ENCODE results near the gene CELF4.

The CELF4 gene

GRCh38 chr18:37414816-37415215 is 150.8 kb downstream of the CELF4 start:
- no peak for DNase-seq (ENCODE audit: low read depth)

DNA sequence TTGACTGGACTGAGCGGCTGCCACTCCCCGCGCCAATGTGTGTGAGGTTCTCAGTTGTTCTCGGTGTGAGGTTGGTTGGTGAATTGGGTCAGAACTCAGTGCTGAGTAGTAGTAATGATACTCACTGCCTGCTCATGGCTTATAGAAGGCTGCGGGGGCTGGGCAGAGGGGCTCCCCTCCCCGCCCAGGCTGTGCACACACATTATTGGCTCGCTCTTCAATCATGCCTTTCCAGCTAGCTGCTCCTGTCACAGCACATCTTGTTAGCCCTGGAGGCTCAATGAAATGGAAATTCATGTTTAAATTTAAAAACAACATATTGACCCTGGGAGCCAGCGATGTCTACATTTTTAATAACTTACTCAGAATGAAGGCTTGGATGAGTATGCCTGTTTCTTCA is 152.8 kb downstream of the CELF4 start:
- DNase-seq (ENCODE audit: low read depth) = no peak

GRCh38 chr18:37412333-37412732 is 153.3 kb downstream of the CELF4 start:
- DNase-seq (ENCODE audit: low read depth) = no peak

DNA sequence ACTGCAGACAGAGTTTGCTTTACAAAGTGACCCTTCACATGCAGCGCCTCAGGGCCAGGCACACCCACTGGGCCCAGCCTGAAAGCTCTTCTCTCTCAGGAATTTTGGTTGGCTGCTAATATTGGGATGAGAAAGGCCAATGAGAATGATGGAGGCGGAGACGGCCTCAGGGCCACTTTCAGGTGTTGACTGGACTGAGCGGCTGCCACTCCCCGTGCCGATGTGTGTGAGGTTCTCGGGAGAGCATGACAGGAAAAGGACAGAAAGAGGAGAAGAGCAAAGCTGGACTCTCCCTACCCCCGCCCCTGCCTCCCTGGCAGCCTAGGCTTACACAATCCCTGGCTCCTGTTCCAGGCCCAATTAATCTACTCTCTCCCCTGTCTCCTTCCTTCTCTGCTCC is 155.7 kb downstream of the CELF4 start:
- no peak for DNase-seq (ENCODE audit: low read depth)

DNA sequence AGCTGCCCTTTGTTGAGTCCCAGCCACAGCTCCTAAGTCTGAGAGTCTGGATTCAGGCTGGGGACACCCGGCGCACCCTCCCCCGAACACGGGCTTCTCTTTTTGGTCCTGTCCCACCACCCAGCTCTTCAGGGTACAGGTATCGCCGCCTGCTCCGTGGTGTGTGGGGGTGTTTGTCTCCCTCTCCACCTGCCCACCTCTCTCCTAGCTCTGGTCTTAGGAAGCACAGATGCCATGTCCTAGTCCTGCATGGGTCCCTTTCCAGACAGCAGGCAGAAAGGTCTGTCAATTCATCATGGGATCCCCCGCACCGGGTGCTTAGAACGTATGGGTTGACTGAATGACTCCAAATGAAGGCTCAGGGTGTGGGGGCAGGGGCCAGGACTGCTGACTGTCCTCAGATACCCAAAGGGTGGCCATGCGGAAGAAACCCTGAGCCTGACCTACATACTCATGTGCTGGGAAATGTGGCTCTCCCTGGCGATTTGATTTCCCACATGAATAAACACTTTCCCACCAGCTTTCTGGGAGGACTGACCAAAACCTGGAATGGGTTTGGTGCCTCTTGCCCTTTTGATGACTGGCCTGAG is 156.8 kb downstream of the CELF4 start:
- no peak for DNase-seq (ENCODE audit: low read depth)

- no peak for DNase-seq (ENCODE audit: low read depth)
Observed at GRCh38 chr18:37407571-37407970, 158.0 kb downstream of the CELF4 start.

GRCh38 chr18:37405772-37406171 is 159.8 kb downstream of the CELF4 start:
- DNase-seq (ENCODE audit: low read depth) = no peak

DNA sequence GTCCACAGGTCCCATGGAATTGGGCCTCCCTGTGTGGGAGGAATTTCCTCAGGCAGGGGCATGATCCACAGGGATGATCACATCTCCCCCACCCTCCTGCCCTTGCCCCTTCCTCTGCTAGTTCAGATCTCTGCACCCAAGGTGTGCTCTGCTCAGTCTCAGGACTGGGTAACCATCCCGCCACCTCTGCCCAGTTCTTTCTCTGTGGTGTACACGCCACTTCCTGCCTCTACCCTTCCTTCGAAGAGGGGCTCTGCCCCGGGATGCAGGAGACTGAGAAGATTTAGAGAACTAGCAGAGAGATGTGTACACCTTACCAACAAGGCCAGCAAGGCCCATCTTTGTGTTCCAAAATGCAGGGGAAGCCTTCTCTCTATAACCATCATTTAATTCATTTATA is 160.4 kb downstream of the CELF4 start:
- DNase-seq (ENCODE audit: low read depth) = no peak

GRCh38 chr18:37403788-37404187 is 161.8 kb downstream of the CELF4 start:
- no peak for DNase-seq (ENCODE audit: low read depth)

- no peak for DNase-seq (ENCODE audit: low read depth)
Observed at GRCh38 chr18:37403100-37403781, 162.4 kb downstream of the CELF4 start.

- no peak for DNase-seq (ENCODE audit: low read depth)
Observed at GRCh38 chr18:37402735-37403099, 162.9 kb downstream of the CELF4 start.

GRCh38 chr18:37400802-37401201 is 164.8 kb downstream of the CELF4 start:
- no peak for DNase-seq (ENCODE audit: low read depth)

- DNase-seq (ENCODE audit: low read depth) = no peak
Observed at GRCh38 chr18:37398248-37398920, 167.2 kb downstream of the CELF4 start.

DNA sequence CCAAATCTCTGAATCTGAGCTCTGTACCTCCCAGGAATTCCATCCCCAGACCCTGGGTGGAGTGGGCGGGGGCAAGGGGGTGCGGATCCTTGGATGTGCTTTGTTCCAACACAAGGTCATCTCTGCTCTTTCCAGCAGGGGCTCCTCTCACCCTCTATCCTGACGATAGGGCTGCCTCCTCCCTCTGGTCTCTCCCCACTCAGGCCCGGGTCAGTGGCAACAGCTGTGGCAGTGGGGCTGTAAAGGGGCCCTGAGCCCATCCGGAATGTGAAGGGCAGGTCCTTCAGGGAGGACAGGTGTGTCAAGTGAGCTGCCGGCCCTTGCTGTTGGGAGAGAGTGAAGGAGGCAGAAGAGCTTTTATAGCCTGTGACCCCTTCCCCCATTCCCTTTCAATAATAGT is 167.8 kb downstream of the CELF4 start:
- no peak for DNase-seq (ENCODE audit: low read depth)

DNA sequence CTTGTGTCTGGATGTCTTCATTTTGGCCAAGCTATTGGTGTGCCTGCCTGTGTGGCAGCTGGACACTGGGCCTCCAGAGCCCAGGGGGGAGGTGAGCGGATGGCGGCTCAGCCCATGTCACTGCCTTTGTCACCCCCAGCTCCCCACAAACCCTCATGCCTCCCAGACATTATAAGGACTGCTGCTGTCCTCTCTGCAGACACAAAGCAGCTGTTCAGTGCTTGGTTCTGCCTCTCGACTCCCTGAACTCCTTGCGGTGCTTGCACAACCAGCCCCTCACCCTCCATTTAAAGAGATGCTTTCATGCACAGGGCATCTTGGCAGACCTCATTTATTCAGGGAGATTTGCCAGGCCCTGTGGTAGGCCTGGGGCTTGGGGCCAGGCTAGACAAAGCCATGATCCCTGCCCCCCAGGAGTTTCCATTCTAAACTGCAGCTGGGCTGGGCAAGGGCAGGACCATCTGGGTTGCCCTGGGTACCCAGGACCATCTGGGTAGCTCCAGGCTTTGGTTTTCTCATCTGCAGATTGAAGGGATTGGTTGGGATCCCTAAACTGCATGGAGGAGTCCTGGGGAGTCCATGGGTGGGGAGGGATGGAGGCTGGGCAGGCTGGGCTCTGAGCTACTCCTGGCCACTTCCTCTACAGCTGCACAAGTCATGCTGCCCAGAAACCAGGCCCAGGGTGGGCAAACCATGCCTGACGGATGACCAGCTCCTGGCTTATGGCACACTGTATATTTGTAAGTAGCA is 168.5 kb downstream of the CELF4 start:
- DNase-seq (ENCODE audit: low read depth) = no peak

- no peak for DNase-seq (ENCODE audit: low read depth)
Observed at GRCh38 chr18:37395631-37396030, 170.0 kb downstream of the CELF4 start.

DNA sequence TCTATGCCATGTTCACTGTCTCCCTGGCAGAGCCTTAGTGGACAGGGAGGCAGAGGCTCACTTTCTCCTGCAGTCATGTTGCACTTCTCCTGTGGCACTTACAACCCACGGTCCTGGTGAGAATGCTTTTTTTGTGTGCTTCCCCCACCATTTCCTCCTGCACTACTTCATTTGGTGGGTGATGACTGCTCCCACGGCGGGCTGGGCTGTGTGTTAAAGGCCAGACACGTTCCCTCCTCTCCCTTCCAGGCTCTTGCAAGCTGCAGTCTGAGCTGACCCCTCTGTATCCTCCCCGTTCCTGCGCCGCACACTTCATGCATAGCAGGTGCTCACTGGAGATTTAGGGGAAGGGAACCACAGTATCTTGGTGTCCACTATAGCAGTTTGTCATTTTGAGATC is 170.5 kb downstream of the CELF4 start:
- DNase-seq (ENCODE audit: low read depth) = no peak

GRCh38 chr18:37394610-37394965 is 171.0 kb downstream of the CELF4 start:
- no peak for DNase-seq (ENCODE audit: low read depth)

- no peak for DNase-seq (ENCODE audit: low read depth)
Observed at GRCh38 chr18:37393945-37394609, 171.5 kb downstream of the CELF4 start.

DNA sequence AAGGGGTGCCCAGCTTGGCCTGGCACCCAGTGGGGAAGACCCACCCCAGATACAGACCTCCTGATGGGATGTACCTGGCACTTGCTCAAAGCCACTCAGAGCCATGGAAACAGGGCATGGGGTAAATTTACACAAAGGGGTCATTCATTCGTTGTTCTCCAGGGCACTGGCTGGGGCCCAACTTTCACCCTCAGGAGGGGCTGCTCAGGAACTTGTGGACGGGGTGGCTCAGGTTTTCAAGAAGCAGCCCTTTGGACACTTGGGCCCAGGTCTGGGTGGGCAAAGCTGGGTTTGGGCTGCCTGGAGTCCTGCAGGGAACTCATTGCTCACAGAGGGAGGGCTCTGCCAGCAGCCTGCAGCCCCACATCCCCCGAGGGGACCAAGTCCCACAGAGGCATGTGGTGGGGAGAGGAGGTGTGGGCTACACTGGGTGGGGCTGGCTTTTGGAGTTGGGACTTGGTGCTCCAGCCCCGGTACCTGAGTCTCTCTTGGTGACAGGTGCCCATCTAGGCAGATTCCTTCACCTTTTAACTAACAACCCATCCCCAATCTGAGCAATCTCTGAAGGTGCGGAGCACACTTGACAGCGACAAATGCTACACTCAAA is 172.3 kb downstream of the CELF4 start:
- no peak for DNase-seq (ENCODE audit: low read depth)

GRCh38 chr18:37392648-37393047 is 172.9 kb downstream of the CELF4 start:
- DNase-seq (ENCODE audit: low read depth) = no peak
